Measurements from ENCODE around the gene KCNV2.

The KCNV2 gene

DNA sequence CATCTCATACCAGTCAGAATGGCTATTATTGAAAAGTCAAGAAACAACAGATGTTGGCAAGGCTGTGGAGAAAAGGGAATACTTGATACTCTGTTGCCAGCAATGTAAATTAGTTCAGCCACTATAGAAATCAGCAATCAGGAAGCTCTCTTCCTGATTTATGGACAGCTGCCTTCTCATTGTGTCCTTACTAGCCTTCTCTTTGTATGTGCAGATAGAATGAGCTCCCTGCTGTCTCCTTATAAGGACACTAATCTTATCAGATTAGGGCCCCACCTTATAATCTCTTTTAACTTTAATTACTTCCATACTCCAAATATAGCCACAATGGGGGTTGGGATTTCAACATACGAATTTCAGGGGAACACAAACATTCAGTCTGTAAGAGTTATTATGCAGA is 38.0 kb downstream of the KCNV2 start:
- H3K36me3 Mint-ChIP-seq (ENCODE audit: low read depth), result peaks cover 73% of the 10 kb centered on the region
- H3K4me1 Mint-ChIP-seq, result no peaks in the 10 kb centered on the region
- H3K9me3 Mint-ChIP-seq, result peaks cover 12% of the 10 kb centered on the region
- no peak overlapping the region for H3K4me3 Mint-ChIP-seq
- TF ChIP-seq, protein P1, sequence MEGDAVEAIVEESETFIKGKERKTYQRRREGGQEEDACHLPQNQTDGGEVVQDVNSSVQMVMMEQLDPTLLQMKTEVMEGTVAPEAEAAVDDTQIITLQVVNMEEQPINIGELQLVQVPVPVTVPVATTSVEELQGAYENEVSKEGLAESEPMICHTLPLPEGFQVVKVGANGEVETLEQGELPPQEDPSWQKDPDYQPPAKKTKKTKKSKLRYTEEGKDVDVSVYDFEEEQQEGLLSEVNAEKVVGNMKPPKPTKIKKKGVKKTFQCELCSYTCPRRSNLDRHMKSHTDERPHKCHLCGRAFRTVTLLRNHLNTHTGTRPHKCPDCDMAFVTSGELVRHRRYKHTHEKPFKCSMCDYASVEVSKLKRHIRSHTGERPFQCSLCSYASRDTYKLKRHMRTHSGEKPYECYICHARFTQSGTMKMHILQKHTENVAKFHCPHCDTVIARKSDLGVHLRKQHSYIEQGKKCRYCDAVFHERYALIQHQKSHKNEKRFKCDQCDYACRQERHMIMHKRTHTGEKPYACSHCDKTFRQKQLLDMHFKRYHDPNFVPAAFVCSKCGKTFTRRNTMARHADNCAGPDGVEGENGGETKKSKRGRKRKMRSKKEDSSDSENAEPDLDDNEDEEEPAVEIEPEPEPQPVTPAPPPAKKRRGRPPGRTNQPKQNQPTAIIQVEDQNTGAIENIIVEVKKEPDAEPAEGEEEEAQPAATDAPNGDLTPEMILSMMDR (IDR thresholded peaks at IDR 0.05), result no peak
- no peak for DNase-seq
- no peak overlapping the region for H3K27ac Mint-ChIP-seq
- H3K27me3 Mint-ChIP-seq (ENCODE audit: low read depth, poor library complexity), result no peaks in the 10 kb centered on the region

DNA sequence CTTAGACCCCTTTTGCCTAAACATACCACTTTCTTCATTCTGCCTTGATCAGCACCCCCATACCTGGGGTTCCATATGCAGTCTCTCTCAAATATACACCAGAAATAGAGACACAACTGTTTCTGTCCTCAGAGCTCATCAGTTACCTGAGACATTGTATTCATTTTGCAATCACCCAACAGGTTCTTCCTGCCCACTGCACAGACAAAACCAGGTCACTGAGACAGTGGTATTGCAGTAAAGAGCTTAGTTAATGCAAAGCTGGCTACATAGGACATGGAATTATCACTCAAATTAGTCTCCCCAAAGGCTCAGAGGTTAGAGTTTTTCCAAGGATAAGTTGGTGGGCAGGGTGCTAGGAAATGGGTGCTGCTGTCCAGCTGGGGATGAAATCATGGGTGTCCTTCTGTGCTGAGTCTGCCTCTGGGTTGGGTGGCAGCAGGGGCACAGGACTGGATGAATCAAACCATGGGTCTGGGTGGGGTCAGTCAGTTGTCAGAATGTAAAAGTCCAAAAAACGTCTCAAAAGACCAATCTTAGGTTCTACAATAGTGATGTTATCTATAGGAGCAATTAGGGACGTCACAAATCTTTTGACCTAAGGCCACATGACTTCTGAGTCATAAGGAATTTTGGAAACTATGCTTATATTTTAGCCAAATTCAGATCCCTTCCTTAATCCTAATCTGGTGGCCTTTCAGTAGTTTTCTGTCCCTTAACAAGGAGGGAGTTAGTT is 41.0 kb downstream of the KCNV2 start:
- no peaks in the 10 kb centered on the region for H3K27me3 Mint-ChIP-seq (ENCODE audit: low read depth, poor library complexity)
- peaks cover 72% of the 10 kb centered on the region for H3K36me3 Mint-ChIP-seq (ENCODE audit: low read depth)
- no peak overlapping the region for H3K27ac Mint-ChIP-seq
- H3K4me1 Mint-ChIP-seq, result no peaks in the 10 kb centered on the region
- DNase-seq, result no peak
- no peak overlapping the region for H3K4me3 Mint-ChIP-seq
- TF ChIP-seq, protein P1 (IDR thresholded peaks at IDR 0.05), result no peak
- no peaks in the 10 kb centered on the region for H3K9me3 Mint-ChIP-seq

DNA sequence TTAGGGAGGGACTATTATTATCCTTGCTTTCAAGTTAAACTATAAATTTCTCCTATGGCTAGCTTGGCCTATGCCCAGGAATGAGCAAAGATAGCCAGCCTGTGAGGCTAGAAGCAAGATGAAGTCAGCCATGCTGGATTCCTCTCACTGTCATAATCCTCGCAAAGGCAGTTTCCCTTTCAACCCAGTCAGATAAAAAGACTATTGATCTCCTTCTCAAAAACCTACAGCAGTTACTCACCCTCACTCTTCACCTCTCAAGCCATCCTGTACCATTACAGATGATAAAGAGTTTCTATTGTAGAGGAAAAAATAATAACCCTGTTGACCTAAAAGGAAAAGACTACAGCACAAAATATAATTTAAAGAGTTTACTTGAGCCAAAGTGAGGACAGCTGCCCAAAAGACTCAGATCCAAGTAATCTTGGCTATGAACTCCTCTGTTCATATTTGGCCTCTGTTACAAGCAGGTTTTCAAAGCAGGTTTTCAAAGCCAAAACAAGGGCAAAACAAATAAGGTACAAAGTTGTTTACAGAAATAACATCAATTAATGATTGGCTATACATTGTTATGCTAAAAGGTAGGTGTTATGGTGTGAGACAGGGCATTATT is 41.7 kb downstream of the KCNV2 start:
- Mint-ChIP-seq H3K4me1 (no peaks in the 10 kb centered on the region), H3K9me3 (no peaks in the 10 kb centered on the region), H3K27me3 (ENCODE audit: low read depth, poor library complexity) (no peaks in the 10 kb centered on the region), H3K27ac (no peak overlapping the region), H3K36me3 (ENCODE audit: low read depth) (peaks cover 65% of the 10 kb centered on the region), H3K4me3 (no peak overlapping the region)
- DNase-seq, result no peak
- TF ChIP-seq, protein P1 (IDR thresholded peaks at IDR 0.05), result no peak

DNA sequence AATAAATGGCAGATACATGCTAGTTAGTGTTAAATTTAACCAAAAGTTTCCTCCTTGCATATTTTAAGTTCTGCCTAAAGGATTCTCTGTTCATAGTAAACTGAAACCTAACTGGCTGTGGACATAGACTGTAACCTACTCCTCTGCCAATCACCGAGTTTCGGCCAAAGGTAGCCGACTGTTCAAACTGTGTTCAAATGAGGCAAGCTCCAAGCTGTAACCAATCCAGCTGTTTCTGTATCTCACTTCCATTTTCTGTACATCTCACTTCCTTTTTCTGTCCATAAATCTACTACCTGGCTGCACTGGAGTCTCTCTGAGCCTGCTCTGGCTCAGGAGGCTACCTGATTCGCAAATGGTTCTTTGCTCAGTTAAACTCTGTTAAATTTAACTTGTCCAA is 44.1 kb downstream of the KCNV2 start:
- peaks cover 51% of the 10 kb centered on the region for H3K36me3 Mint-ChIP-seq (ENCODE audit: low read depth)
- no peaks in the 10 kb centered on the region for H3K9me3 Mint-ChIP-seq
- TF ChIP-seq, protein P1 (IDR thresholded peaks at IDR 0.05), result no peak
- peaks cover 6% of the 10 kb centered on the region for H3K4me1 Mint-ChIP-seq
- H3K27me3 Mint-ChIP-seq (ENCODE audit: low read depth, poor library complexity), result no peaks in the 10 kb centered on the region
- H3K27ac Mint-ChIP-seq, result no peak overlapping the region
- no peak for DNase-seq
- no peak overlapping the region for H3K4me3 Mint-ChIP-seq

DNA sequence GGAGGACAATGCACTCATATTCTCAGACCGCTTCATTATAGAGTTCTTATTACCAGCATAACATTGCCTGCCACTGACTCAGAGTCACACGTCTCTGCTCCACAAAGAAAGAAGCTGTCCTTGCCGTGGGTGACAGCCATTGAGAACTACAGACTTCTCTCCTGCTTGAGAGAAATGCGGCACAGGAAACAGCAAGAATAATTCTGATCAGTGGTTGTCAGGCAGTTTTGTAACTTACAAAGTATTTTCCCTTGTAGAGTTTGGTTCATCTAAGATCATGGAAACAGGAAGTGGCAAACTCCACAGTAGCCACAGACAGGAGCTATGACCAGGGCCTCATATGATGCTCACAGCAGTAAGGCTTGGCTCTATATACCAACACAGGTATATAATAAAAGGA is 47.0 kb downstream of the KCNV2 start:
- H3K4me3 Mint-ChIP-seq, result no peak overlapping the region
- H3K9me3 Mint-ChIP-seq, result no peaks in the 10 kb centered on the region
- no peak for DNase-seq
- TF ChIP-seq, protein P1 (IDR thresholded peaks at IDR 0.05), result no peak
- peaks cover 6% of the 10 kb centered on the region for H3K4me1 Mint-ChIP-seq
- H3K27ac Mint-ChIP-seq, result no peak overlapping the region
- H3K36me3 Mint-ChIP-seq (ENCODE audit: low read depth), result peaks cover 52% of the 10 kb centered on the region
- H3K27me3 Mint-ChIP-seq (ENCODE audit: low read depth, poor library complexity), result no peaks in the 10 kb centered on the region
